HG03442 (cell line): ENCODE data around the gene MGA.
"Not testable (repeated sequence)": the region's sequence is repeated elsewhere in the genome, so short reads cannot be mapped to it uniquely, and the experiment has no call there.

ENCODE experiments used
- ATAC-seq: cut with Tn5 transposase; IDR thresholded peaks from one replicate; pipeline ENCODE4 v1.9.1; 2021; ENCODE audit warnings: mild to moderate bottlenecking, moderate library complexity; ENCODE audit not compliant: unreplicated experiment

MGA gene

GRCh38 chr15:41703120-41703519, 42.9 kb downstream of the MGA start:
- no peak for ATAC-seq

- ATAC-seq, result no peak
Measured at GRCh38 chr15:41713047-41713446, 52.8 kb downstream of the MGA start.

GRCh38 chr15:41714291-41714690, 54.1 kb downstream of the MGA start:
- no peak for ATAC-seq

GRCh38 chr15:41716864-41717263, 56.7 kb downstream of the MGA start:
- no peak for ATAC-seq

GRCh38 chr15:41727143-41727542, 66.9 kb downstream of the MGA start:
- ATAC-seq, result no peak

DNA sequence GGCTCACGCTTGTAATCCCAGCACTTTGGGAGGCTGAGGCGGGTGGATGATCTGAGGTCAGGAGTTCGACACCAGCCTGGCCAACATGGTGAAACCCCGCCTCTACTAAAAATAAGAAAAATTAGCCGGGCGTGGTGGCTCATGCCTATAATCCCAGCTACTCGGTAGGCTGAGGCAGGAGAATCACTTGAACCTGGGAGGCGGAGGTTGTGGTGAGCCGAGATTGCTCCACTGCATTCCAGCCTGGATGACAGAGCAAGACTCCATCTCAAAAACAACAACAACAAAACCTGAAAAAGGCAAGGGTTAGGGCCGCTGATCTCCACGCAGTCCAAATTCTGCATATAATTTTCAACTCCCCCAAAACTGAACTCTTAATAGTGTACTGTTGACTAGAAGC, 67.9 kb downstream of the MGA start:
- not testable (repeated sequence) for ATAC-seq

- ATAC-seq, result no peak
Measured at GRCh38 chr15:41730543-41730942, 70.3 kb downstream of the MGA start.

GRCh38 chr15:41732483-41732882, 72.3 kb downstream of the MGA start:
- ATAC-seq, result no peak

DNA sequence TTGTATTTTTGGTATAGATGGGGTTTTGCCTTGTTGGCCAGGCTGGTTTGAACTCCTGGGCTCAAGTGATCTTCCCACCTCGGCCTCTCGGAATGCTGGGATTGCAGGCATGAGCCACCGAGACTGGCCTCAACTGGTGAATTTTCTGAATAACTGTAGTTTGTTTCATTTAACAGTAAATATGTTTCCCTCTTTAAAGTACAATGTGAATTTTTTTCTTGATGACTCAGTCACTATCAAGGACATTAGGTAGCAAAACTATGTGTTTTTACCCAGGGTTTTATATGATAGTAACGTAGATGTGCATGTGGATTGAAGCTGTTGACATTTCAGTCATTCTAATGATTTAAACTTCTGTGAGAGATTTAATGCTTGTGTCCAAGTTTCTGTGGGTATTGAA, 73.9 kb downstream of the MGA start:
- ATAC-seq, result no peak

GRCh38 chr15:41735046-41735445, 74.8 kb downstream of the MGA start:
- no peak for ATAC-seq

- ATAC-seq, result not testable (repeated sequence)
Measured at GRCh38 chr15:41735492-41735891, 75.3 kb downstream of the MGA start.

DNA sequence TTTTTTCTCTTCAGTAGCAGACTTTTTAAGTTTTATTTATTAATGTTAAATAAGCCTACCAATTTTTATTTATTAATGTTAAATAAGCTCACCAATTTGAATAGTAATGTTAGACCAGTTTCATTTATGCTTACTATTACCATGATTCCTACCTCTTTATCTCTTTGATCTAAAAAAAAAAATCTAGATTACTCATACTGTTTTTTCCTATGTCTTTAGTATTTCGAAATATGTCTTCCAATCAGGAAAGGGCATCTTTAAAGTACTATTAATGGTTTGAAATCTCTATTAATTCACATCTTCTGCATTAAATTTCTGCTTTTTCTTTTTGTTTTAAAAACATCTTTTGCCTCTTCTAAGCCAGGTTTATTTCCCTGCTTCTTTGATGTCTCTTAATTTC, 86.6 kb downstream of the MGA start:
- no peak for ATAC-seq

DNA sequence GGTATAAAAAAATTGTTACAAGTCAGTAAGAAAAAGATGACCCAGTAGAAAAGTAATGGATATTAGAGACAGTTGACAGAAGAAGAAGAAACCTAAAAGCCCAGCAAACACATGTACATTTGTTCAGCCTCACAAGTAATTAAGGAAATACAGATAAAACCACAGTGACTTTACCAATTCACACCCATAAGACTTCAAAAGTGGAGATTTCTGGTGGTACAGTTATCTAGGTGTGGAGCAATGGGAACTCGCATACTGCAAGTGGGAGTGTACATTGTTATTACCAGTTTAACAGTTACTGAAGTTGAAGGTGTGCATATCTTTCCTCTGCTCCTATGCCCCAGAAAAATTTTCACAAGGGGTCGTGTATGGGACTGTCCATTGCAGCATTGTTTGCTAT, 96.0 kb downstream of the MGA start:
- no peak for ATAC-seq

DNA sequence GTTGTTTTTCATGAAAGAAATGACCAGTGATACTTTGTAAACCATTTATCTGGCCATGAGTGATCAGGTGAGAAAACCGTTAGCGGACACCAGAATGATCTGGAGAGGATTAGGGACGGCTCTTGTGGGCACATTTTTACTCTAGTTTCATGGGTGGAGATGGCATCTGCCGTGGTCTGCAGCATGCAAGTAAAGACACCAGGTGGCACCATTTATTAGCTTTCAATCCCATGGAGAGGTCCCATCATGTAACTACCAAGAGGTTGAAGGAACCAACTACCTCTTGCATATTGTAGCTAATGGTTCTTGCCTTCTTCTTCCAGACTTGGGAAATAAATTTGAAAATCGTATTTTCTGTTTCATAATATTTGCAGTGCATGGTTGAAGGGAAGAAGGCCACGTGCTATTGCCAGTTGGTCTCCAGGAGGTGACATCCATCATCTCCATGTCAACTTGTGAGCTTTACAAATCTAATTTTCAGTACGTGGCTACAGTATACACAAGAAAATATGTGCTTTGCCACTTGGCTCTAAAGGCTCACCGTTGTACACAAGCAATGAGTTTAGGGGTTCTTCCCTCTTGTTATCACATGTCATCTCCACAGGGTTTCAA, 112.6 kb downstream of the MGA start:
- no peak for ATAC-seq

DNA sequence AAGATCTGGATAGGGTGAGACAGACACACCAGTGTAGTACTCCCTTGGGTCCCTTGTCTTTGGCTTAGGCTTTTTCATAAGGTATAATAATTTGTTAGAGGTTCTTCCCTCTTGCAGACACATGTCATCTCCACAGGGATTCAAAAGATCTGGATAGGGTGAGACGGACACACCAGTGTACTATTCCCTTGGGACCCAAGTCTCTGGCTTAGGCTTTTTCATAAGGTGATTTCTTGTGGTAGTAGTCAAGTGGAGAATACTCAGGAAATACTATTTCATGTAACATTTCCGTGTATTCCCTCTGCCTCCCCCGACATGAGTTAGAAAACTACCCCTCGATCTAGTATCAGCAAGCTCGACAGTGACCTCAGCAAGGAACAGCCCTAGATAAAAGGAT, 113.1 kb downstream of the MGA start:
- no peak for ATAC-seq

GRCh38 chr15:41773729-41774061, 113.5 kb downstream of the MGA start:
- ATAC-seq, result no peak

DNA sequence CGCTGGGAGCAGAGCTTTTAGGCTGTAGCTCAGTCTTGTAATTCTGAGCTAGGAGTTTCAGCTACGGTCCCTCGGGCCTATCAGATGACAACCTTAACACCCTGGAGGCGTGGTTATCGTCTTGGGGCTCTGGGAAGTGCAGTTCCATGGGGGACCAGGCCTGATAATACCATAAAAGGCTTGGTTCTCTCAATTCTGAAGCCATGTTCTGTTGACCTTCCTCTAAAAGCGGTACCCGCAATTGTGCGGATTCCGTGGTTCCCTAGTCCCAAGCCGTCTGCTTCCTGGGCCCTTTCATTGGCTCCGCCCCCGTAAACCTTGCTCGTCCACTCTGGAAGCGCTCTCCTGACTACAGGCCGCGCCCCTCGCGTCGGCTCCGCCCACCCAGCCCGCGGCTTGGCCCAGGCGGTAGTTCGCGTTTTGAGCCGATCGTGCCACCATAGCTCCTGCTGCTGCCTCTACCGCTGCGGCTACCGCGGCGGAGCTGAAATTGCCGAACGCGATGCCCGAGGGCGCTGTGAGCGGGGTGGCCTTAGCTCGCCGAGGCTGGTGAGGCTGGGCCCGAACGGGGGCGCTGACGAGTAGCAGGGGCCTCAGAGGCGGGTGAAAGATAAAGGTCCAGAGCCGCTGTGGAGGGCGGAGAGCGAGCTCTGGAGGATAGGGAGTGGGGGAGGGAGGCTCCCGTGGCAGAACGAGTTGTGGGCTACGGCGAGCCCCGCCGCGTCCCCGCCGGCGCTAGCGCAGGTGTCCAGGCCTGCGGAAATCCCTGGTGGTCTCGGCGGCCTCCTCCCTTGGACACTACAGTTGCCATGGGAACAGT, 114.1 kb downstream of the MGA start, which contains the start of gene MAPKBP1:
Gene MAPKBP1, plus strand, starts transcription at position 423 of the 820 bp plus-strand sequence. CDS start 792 bp downstream, outside the sequence.
- ATAC-seq, result peak; percentile 79

GRCh38 chr15:41774882-41775417, 114.7 kb downstream of the MGA start:
- ATAC-seq, result no peak

DNA sequence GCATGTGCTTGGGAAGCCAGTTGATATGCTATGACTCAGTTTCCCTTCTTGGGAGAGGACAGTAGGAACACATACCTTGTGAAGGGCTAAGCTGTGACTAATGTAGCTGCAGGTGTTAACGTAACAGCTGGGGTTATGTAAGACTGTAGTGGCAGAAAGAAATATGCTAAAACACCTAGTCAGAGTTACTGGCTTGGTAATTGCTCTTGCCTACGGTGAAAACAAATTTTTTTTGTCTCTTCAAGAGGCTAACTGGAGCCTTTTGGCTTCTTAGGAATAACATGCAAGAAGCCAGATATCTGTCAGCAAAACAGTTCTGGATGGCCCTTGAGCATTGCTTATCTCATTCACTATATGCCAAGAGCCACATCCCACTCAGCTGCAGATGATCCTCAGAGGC, 115.4 kb downstream of the MGA start:
- no peak for ATAC-seq

DNA sequence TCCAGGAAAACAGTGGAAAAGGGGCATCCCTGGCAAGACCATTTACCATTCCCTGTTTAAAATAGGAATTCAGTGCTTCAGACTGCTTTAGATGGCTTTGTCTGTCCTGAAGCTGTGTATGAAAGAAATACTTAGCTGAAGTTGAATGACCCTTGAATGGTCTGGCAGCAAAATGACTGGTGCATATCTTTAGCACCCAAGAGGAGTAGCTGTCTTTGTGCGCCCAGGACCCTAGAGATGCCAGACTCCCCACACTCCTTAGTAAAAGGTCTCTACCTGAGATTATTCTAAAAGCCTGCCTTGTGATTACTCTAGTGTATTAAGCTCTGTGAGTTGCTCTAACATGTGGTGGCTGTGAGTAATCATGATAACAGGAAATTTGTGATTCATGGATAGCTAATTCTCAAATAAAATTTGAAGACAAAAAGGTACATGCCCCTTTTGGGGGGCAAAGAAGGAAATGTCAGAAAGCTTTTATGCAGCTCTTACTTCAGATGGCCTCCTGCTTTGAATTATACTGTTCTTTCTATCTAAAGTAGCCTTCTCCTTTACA, 117.3 kb downstream of the MGA start:
- no peak for ATAC-seq

- no peak for ATAC-seq
Measured at GRCh38 chr15:41778521-41778920, 118.3 kb downstream of the MGA start.

GRCh38 chr15:41779662-41780157, 119.5 kb downstream of the MGA start:
- no peak for ATAC-seq
